ENCODE data around the gene WDFY4.

WDFY4 gene

GRCh38 chr10:48882881-48883280 lies 198.2 kb downstream of the WDFY4 start:
- no peak for DNase-seq

GRCh38 chr10:48883701-48884100 lies 199.0 kb downstream of the WDFY4 start:
- DNase-seq, result no peak

GRCh38 chr10:48884179-48885045 lies 199.7 kb downstream of the WDFY4 start:
- no peak for DNase-seq

- no peak for DNase-seq
Measured at GRCh38 chr10:48885376-48885775, 200.7 kb downstream of the WDFY4 start.

- no peak for DNase-seq
Measured at GRCh38 chr10:48887982-48888381, 203.3 kb downstream of the WDFY4 start.

GRCh38 chr10:48890888-48891850 lies 206.5 kb downstream of the WDFY4 start:
- DNase-seq, result no peak

GRCh38 chr10:48894911-48895802 lies 210.5 kb downstream of the WDFY4 start:
- no peak for DNase-seq

- DNase-seq, result no peak
Measured at GRCh38 chr10:48895803-48896195, 211.1 kb downstream of the WDFY4 start.

- DNase-seq, result no peak
Measured at GRCh38 chr10:48896756-48897440, 212.2 kb downstream of the WDFY4 start.

- no peak for DNase-seq
Measured at GRCh38 chr10:48897441-48897790, 212.7 kb downstream of the WDFY4 start.

GRCh38 chr10:48898426-48898825 lies 213.8 kb downstream of the WDFY4 start:
- no peak for DNase-seq

GRCh38 chr10:48899781-48900180 lies 215.1 kb downstream of the WDFY4 start:
- no peak for DNase-seq

- no peak for DNase-seq
Measured at GRCh38 chr10:48900371-48900801, 215.7 kb downstream of the WDFY4 start.

- no peak for DNase-seq
Measured at GRCh38 chr10:48901319-48901718, 216.6 kb downstream of the WDFY4 start.

GRCh38 chr10:48902096-48902495 lies 217.4 kb downstream of the WDFY4 start:
- DNase-seq, result no peak

GRCh38 chr10:48903151-48903550 lies 218.5 kb downstream of the WDFY4 start:
- DNase-seq, result no peak

- DNase-seq, result no peak
Measured at GRCh38 chr10:48904861-48905260, 220.2 kb downstream of the WDFY4 start.

- no peak for DNase-seq
Measured at GRCh38 chr10:48905311-48905710, 220.6 kb downstream of the WDFY4 start.

- no peak for DNase-seq
Measured at GRCh38 chr10:48906841-48907240, 222.2 kb downstream of the WDFY4 start.

- no peak for DNase-seq
Measured at GRCh38 chr10:48907730-48908129, 223.1 kb downstream of the WDFY4 start.

GRCh38 chr10:48910548-48910947 lies 225.9 kb downstream of the WDFY4 start:
- no peak for DNase-seq

GRCh38 chr10:48913674-48914073 lies 229.0 kb downstream of the WDFY4 start:
- DNase-seq, result no peak
